ENCODE measurements around the gene FXR2.

GRCh38 chr17:7589891-7590691, 24.6 kb downstream of the FXR2 start, which contains the start of gene SOX15:
- TF ChIP-seq CTCF (conservative IDR thresholded peaks at IDR 0.05 in 1 of 2, IDR thresholded peaks at IDR 0.05 in 1 of 2; ENCODE audit: low read depth in 1 of 2, low read length in 2 of 2) (no peak), EZH2 (IDR thresholded peaks at IDR 0.05; ENCODE audit: low read length, missing control alignments) (no peak)
